ENCODE data around the gene HLA-B. TPM values are rescaled to one million over a fixed set of nuclear protein-coding genes. Genes with fewer than 3 reads are reported as not detected.

HLA-B gene
- polyA plus RNA-seq, 1 donor = 99.6 TPM

GRCh38 chr6:31308845-31309175 is 48.2 kb downstream of the HLA-B start:
- DNase-seq = no peak

GRCh38 chr6:31308050-31308844 is 48.7 kb downstream of the HLA-B start:
- DNase-seq = no peak

- DNase-seq = no peak
Measured at GRCh38 chr6:31307669-31308049, 49.3 kb downstream of the HLA-B start.

GRCh38 chr6:31305703-31306219 is 51.2 kb downstream of the HLA-B start:
- DNase-seq = no peak

- no peak for DNase-seq
Measured at GRCh38 chr6:31304683-31305082, 52.3 kb downstream of the HLA-B start.

Other genes starting within 250 kb of the HLA-B start
- not detected for gene C6orf15, start 244.6 kb downstream of the HLA-B start, polyA plus RNA-seq (ENCODE audit: insufficient read length)
- gene PSORS1C1, start 242.4 kb downstream of the HLA-B start, polyA plus RNA-seq (ENCODE audit: insufficient read length) = 0.10 TPM
- gene CDSN, start 236.7 kb downstream of the HLA-B start, polyA plus RNA-seq (ENCODE audit: insufficient read length) = not detected
- 0.15 TPM for gene PSORS1C2, start 218.1 kb downstream of the HLA-B start, polyA plus RNA-seq (ENCODE audit: insufficient read length)
- 37.2 TPM for gene CCHCR1, start 199.4 kb downstream of the HLA-B start, polyA plus RNA-seq (ENCODE audit: insufficient read length)
- gene TCF19, start 198.6 kb downstream of the HLA-B start, polyA plus RNA-seq (ENCODE audit: insufficient read length) = 23.4 TPM
- 6.5 TPM for gene POU5F1, start 186.5 kb downstream of the HLA-B start, polyA plus RNA-seq (ENCODE audit: insufficient read length)
- gene HLA-C, start 85.1 kb downstream of the HLA-B start, polyA plus RNA-seq (ENCODE audit: insufficient read length) = 61.5 TPM
- 11.2 TPM for gene MICA, start 46.4 kb upstream of the HLA-B start, polyA plus RNA-seq (ENCODE audit: insufficient read length)
- 2.1 TPM for gene MICB, start 141.0 kb upstream of the HLA-B start, polyA plus RNA-seq (ENCODE audit: insufficient read length)
- gene MCCD1, start 171.8 kb upstream of the HLA-B start, polyA plus RNA-seq (ENCODE audit: insufficient read length) = 11.9 TPM
- gene DDX39B, start 184.8 kb upstream of the HLA-B start, polyA plus RNA-seq (ENCODE audit: insufficient read length) = 785 TPM
- gene ATP6V1G2, start 189.4 kb upstream of the HLA-B start, polyA plus RNA-seq (ENCODE audit: insufficient read length) = 8.6 TPM
- 15.7 TPM for gene NFKBIL1, start 190.4 kb upstream of the HLA-B start, polyA plus RNA-seq (ENCODE audit: insufficient read length)
- gene LTA, start 215.1 kb upstream of the HLA-B start, polyA plus RNA-seq (ENCODE audit: insufficient read length) = 0.40 TPM
- gene TNF, start 218.4 kb upstream of the HLA-B start, polyA plus RNA-seq (ENCODE audit: insufficient read length) = 0.17 TPM
- gene LTB, start 225.2 kb upstream of the HLA-B start, polyA plus RNA-seq (ENCODE audit: insufficient read length) = 0.91 TPM
- gene LST1, start 229.1 kb upstream of the HLA-B start, polyA plus RNA-seq (ENCODE audit: insufficient read length) = 2.6 TPM
- gene NCR3, start 235.8 kb upstream of the HLA-B start, polyA plus RNA-seq (ENCODE audit: insufficient read length) = not detected

Measured in left kidney (tissue), 2 donors.